ENCODE data around the gene AARSD1.
"Not testable (repeated sequence)": the region's sequence is repeated elsewhere in the genome, so short reads cannot be mapped to it uniquely, and the experiment has no call there.

The AARSD1 gene

GRCh38 chr17:42980766-42981397 lies 16.6 kb upstream of the AARSD1 start:
- peak; percentile 66 for DNase-seq (ENCODE audit: low read depth)

DNA sequence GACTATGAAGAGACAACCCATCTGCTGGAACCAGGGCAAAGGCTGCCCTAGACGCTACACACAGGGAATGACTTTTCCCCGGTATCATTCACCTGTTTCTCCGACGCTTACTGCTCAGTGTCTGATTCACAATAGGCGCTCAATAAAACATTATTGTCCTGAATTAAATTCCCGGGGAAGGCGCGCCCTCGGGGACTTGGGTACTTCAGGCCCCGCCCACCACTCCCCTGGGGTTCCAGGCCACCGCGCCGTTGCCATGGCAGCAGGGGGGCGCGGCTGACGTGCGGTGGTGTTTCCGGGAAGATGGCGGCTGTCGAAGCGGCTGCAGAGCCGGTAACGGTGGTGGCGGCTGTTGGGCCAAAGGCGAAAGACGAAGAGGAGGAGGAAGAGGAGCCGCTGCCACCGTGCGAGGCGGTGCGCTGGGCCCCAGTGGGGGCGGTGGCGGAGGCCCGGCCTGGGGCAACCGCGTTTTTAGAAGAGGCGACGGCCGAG lies 16.1 kb upstream of the AARSD1 start, which contains the start of gene RUNDC1:
TSS of gene RUNDC1 (plus strand) at position 292 of the 492 bp plus-strand sequence. CDS start at position 304, 12 bp downstream.
- peak; percentile 90 for DNase-seq (ENCODE audit: low read depth)

DNA sequence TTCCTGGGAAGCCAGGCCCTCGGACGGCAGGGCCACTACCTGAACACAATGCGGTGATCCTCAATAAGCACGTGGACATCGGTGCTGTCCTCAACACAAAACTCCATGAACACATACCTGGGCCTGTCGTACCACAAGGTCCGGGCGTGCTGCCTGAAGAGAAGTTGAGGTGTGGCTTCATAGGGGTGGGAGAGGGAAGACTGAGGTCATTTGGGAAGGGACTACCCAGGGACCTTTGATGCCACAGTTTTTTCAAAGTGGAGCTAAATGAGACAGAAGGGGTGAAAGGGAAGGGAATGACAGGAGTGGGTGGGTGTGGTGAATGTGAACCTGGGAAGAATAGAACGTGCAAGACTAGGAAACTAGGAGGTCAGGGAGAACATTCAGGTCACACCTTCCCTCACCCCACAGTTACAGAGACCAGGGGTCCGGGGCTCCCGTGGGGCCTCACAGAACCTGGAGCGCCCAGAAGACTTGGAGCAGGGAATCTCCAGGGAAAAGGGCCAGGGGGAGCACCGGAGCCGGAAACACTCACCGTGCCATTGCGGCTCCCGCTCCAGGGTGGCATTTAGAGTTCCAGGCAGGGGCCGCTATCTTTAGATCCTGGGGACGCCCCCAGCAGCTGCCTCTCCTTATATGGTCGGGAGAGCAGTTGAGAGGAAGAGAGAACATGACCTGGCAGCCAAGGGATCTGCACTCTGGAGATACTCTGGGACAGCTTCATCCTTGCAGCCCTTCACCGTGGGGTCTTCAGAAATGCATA lies 15.4 kb upstream of the AARSD1 start, which contains the start of gene PTGES3L:
TSS of gene PTGES3L (minus strand) at position 570 of the 763 bp plus-strand sequence. CDS start at position 543, 27 bp downstream.
- peak; percentile 88 for DNase-seq (ENCODE audit: low read depth)

- not testable (repeated sequence) for DNase-seq (ENCODE audit: low read depth)
Measured at GRCh38 chr17:42975701-42976100, 11.4 kb upstream of the AARSD1 start.

GRCh38 chr17:42975265-42975664 lies 11.0 kb upstream of the AARSD1 start:
- no peak for DNase-seq (ENCODE audit: low read depth)

- DNase-seq (ENCODE audit: low read depth): not testable (repeated sequence)
Measured at GRCh38 chr17:42973323-42973722, 9.1 kb upstream of the AARSD1 start.

- no peak for DNase-seq (ENCODE audit: low read depth)
Measured at GRCh38 chr17:42971589-42971988, 7.3 kb upstream of the AARSD1 start.

DNA sequence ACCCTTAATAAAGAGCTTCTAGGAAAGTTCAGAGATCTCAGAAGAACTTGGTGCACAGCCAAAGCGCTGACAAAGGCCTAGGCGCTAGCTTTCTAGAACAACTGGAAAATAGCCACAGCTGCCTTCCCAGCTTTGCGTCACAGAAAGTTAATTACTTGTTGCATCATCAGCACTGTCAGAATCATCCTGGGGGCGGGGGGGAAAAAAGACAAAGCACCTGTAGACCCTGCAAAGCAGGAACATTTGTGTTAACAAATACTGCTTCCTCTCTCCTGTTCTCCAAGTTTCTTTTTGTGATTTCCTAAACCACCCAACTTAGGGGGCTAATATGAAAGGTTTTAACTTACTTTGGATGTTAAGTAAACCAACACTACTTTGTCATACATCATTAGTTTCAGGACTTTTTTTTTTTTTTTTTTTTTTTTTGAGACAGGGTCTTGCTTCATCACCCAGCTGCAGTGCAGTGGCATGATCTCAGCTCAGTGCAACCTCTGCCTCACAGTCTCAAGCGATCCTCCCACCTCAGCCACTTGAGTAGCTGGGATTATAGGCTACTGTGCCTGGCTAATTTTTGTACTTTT lies 4.8 kb upstream of the AARSD1 start:
- no peak for DNase-seq (ENCODE audit: low read depth)

- no peak for DNase-seq (ENCODE audit: low read depth)
Measured at GRCh38 chr17:42967925-42968324, 3.7 kb upstream of the AARSD1 start.

DNA sequence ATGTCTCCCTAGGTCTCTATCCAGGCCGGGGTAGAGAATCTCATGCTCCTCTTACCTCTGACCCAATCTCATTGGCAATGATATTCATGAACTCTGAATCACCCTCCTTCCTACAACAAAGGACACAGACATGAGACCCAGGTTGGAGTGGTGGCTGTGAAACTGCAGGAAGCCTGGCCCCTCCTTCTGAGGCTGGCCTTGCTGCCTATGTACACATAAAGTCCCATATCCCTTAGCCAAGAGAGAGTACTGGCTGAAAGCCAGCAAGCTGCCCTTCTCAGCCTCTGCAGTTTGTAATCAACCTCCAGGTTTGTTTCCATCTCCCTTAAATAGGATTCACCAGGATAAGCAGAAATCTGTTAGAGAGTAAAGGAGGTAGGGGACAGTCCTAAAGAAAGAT lies 10.6 kb downstream of the AARSD1 start:
- DNase-seq (ENCODE audit: low read depth): no peak

DNA sequence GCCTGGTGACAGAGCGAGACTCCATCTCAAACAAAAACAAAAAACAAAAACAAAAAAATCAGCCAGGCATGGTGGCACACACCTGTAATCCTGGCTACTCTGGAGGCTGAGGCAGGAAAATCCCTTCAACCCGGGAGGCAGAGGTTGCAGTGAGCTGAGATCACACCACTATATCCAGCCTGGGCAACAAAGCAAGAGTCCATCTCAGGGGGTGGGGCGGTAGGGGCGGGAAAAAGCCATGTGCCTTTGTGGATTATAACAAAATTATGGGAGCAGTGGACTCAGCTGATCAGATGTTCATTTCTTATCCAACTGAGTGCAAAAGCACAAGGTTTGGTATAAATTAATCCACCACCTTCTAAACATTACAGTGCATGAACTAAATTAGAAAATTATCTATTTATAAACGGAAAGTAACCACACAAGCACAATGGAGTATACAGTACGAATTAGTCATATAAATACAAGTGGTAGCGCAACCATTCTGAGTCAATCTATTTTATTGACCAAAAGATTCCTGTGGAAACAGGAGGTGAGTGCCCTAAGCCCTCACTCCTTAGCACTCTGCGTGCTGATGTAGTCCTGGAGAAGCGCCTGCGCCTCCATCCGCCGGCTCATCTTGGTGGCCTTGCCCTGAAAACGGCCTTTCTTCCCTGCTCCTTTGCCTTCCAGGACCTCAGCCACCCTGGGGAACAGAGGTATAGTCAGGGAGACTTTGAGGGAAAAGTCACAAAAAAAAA lies 14.0 kb downstream of the AARSD1 start:
- no peak for DNase-seq (ENCODE audit: low read depth)

GRCh38 chr17:42946812-42947211 lies 17.4 kb downstream of the AARSD1 start:
- no peak for DNase-seq (ENCODE audit: low read depth)

GRCh38 chr17:42944211-42944610 lies 20.0 kb downstream of the AARSD1 start:
- DNase-seq (ENCODE audit: low read depth): no peak

GRCh38 chr17:42937712-42938596 lies 26.3 kb downstream of the AARSD1 start:
- DNase-seq (ENCODE audit: low read depth): peak; percentile 69

DNA sequence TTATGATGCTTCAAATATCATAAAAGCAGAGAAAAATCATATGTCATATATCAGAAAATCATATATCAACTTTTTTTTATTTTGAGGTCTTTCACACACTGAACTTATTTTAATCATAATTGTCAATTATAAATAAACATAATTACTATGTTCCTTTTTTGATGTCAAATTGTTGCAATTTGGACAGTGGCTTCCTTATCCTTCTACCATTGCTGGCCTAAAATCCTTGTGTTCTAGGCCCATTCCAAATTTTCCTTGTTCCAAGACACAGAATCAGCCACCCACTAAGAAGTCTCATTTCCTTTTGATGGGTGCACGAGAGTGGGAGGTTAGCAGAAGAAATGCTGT lies 34.8 kb downstream of the AARSD1 start:
- DNase-seq (ENCODE audit: low read depth): no peak

DNA sequence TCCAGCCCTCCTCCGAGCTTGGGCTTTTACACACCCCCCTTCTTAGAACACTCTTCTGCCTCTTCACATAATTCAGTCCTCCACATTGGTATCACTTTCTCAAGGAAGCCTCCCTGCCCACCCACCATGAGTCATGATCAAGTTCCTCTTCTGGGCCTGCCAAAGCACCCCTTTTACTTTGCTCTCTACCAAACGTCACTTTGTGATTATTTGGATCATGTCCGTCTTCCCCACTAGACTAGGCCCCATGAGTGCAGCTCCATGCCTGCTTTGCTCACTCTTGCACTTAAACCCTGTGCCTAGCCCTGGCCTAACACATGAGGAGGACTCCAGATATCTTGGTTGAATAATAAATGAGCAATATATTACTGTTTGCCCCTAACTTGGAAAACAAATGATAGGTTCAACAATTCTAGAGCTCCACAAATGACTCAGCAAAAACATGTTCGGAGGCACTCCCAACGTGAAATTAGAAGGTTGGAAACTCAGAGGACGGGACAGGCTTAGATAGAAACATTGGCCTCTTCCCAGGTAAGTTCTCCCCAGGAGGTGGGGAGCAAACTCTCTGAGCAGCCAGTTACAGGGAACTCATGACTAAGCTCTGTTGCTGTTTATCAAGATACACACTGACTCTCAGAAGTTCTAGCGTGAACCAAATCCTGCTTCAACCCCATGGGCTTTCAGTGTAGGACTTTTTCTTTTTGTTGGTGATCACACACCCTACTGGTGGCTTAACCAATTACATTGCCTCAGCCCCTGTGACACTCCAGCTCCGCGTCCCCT lies 35.3 kb downstream of the AARSD1 start:
- DNase-seq (ENCODE audit: low read depth): peak; percentile 78

GRCh38 chr17:42924891-42925290 lies 39.4 kb downstream of the AARSD1 start:
- no peak for DNase-seq (ENCODE audit: low read depth)

DNA sequence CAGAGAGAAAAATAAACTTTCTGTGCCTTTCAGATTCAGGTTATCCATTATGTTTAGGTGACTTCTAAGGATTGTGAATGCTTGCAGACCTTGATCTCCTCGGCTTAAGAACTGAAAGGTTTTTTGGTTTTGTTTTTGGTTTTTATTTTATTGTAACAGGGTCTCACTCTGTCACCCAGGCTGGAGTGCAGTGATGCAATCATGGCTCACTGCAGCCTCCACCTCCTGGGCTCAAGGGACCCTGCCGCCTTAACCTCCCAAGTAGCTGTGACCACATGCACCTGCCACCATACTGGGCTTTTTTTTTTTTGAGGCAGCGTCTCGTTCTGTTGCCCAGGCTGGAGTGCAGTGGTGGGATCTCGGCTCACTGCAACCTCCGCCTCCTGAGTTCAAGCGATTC lies 40.8 kb downstream of the AARSD1 start:
- DNase-seq (ENCODE audit: low read depth): not testable (repeated sequence)

DNA sequence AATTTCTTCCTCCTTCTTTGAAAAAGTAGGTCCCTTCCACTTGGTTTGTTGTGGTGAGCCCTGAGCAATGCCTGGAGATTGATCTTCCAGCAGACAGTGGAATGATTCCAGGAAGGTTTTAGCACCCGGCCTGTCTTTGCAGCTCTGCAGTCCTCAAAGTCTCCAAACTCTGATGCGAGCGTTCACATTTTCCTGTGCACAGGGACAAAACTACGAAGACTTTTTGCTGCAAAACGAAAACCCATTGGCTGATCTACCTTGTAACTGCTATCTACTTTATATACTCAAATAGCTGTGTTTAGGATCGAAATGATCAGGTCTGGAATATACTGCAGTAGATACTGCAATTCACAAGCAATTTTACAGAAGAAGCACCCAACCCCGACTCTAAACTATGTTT lies 42.0 kb downstream of the AARSD1 start:
- DNase-seq (ENCODE audit: low read depth): no peak

DNA sequence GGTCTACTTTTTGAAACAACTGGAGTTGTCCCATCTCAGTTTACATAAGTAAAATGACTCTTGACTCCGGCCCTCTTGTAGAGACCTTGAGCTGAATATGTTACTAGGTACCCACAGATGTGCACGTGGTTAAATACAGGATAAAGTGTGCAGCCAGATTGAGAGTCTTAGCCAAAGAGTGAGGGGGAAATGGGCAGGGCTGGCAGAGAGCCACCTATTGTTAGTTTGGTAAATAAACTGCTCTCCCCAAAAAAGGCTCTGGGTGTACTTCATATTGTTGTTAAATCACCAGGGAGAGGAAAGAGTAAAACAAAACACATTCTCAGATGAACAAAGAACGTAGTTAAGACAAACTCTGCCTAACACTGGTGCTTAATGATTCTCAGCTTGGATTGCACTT lies 43.3 kb downstream of the AARSD1 start:
- no peak for DNase-seq (ENCODE audit: low read depth)

All from EH (cell line).